GM13977 (cell line): Measurements from ENCODE around the gene SLC6A7.

Experiments used
- DNase-seq: peaks from one replicate; pipeline ENCODE4 v3.0.0; 2012; ENCODE audit warnings: low spot score
- in situ Hi-C: fragments of 300-500 bp; cut with MboI; formaldehyde crosslinking; loops from one replicate; pipeline ENCODE4 v1.12.0; 2022; ENCODE audit warnings: low sequenced_read_pairs, low pct_unique_long_range_greater_than_20kb, mixed read lengths, inconsistent platforms; ENCODE audit not compliant: unreplicated experiment
- TF ChIP-seq, protein P1 (sequence below): IDR thresholded peaks from 2 replicates; pipeline ENCODE4 v1.5.1; 2012; ENCODE audit warnings: mild to moderate bottlenecking, control low read depth; ENCODE audit not compliant: insufficient read depth; ENCODE audit errors: extremely low read depth, missing control alignments

SLC6A7 gene

GRCh38 chr5:150177721-150178120, 12.1 kb upstream of the SLC6A7 start:
- TF ChIP-seq, protein P1, sequence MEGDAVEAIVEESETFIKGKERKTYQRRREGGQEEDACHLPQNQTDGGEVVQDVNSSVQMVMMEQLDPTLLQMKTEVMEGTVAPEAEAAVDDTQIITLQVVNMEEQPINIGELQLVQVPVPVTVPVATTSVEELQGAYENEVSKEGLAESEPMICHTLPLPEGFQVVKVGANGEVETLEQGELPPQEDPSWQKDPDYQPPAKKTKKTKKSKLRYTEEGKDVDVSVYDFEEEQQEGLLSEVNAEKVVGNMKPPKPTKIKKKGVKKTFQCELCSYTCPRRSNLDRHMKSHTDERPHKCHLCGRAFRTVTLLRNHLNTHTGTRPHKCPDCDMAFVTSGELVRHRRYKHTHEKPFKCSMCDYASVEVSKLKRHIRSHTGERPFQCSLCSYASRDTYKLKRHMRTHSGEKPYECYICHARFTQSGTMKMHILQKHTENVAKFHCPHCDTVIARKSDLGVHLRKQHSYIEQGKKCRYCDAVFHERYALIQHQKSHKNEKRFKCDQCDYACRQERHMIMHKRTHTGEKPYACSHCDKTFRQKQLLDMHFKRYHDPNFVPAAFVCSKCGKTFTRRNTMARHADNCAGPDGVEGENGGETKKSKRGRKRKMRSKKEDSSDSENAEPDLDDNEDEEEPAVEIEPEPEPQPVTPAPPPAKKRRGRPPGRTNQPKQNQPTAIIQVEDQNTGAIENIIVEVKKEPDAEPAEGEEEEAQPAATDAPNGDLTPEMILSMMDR: no peak
- DNase-seq: no peak
- in situ Hi-C loops: no loop called here

GRCh38 chr5:150178262-150178661, 11.6 kb upstream of the SLC6A7 start:
- in situ Hi-C loops: no loop called here
- TF ChIP-seq, protein P1: no peak
- DNase-seq: peak; percentile 64

- in situ Hi-C loops: no loop called here
- TF ChIP-seq, protein P1: no peak
- no peak for DNase-seq
Observed at GRCh38 chr5:150179019-150179620, 10.7 kb upstream of the SLC6A7 start.

DNA sequence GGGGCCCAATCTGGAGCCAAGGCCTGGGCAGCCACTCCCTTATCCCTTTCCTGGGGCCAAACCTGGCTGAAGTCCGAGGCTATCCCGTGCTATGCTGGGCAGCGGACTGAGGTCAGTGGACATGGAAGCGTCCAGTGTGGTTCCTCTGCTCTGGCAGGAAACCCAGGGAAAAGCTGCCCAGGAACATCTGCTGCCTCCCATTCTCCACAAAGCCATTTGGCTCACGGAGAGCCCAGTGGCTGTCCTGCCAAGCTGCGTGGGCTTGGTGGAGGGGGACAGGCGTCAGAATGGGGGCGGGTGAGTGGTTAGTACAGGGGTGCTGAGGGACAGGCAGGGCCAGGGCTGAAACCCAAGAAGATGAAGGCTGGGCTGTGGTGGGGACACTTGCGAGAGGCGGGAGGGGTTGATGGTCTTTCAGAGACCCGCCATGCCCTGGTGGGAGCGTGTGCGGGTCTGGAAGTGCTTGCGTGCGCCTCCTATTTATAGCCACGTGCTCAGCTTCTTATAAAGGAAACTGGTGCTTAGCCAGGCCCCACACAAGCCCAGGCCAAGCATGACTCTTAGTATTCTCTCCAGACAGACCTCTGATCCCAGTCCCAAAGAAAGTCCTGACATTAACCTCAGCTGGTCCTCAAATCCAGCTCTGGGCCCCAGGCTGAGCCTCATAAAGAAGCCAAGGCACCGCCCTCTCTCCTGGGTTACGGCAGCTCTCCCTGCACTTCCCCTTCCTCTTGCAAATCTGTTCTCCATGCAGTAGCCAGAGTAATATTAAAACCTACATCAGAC, 9.4 kb upstream of the SLC6A7 start:
- in situ Hi-C loops: no loop called here
- TF ChIP-seq, protein P1: no peak
- DNase-seq: no peak

DNA sequence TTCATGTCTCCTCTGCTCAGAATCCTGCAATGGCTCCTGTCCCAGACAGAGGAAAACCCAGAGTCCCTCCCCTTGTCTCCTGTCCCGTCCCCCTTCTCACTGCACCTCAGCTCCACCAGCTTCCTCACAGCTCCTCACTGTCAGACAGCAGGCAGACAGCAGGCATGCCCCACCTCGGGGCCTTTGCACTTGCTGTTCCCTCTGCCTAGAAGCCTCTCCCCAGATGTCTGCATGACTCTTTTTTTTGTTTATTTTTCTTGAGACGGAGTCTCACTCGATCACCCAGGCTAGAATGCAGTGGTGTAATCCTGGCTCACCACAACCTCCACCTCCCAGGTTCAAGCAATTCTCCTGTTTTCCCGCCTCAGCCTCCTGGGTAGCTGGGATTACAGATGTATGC, 8.8 kb upstream of the SLC6A7 start:
- DNase-seq: no peak
- TF ChIP-seq, protein P1: no peak
- in situ Hi-C loops: no loop called here

DNA sequence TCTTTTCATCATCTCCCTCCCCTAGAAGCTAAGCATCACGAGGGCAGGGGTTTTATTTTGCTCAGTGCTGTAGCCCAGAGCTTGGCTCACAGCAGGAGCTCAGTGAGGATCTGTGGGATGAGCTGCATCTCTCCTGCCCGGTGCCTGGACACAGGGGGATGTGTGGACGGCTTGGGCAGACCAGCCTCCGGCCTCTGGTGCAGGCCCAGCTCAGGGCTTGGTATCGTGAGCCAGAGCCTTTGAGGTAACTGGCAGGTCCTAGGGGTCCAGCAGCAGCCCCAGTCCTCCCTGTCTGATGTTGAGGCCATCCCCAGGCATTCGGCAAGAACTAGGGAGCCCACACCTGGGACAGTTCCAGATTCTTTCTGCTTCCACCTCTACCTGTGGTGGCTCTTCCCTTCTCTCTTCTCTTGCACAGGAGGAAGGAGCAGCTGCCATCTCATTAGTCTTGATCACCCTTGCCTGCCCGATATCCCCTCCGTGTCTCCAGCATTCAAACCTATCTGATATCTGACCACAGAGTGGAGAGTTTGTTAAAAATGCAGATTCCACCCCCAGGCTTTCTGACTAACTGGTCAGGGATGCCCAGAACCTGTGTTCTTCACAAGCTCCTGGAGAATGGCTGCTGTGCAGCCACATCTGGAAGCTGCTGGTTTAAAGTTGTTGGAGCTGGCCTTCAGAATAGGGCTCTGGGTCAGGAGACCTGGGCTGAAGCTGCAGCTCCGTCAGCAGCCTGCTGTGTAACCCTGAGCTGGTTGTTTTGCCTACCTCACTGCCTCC, 7.9 kb upstream of the SLC6A7 start:
- in situ Hi-C loops: no loop called here
- TF ChIP-seq, protein P1: no peak
- DNase-seq: no peak
